DMS153 treated with DMSO at 0.1 percent for 48 hours (cell line): ENCODE data around the gene PRPF19.
A peak's percentile ranks its signal among the peaks of the same experiment; 100 is the strongest.
"Not testable (repeated sequence)": the region's sequence is repeated elsewhere in the genome, so short reads cannot be mapped to it uniquely, and the experiment has no call there.

Experiments
- DNase-seq: peaks from one replicate; lab custom pipeline; 2025; ENCODE audit not compliant: unreplicated experiment; lab: John Stamatoyannopoulos, UW

The PRPF19 gene

GRCh38 chr11:60909680-60910280, 3.4 kb upstream of the PRPF19 start:
- DNase-seq = not testable (repeated sequence)

DNA sequence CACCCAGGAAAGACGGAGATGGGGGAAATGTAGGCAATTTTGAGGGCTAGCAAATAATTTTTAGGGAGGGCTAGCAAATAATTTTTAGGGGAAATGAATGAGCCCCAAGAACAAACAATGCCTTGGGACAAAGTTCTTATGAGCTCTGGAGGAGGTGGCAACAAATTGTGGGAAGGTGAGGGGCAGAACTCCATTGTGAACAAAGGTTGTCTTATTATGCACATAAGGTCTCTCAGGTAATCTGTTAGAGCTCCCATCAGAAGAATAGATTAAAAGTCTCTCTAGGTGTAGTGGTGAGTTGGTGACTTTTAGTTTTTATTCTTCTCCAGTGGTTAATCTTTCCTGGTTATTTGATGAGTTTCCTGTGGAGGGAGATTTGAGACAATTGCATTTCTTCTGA, 2.4 kb upstream of the PRPF19 start:
- no peak for DNase-seq

GRCh38 chr11:60905551-60906113, 753 bp downstream of the PRPF19 start:
- no peak for DNase-seq

GRCh38 chr11:60905047-60905446, 1.3 kb downstream of the PRPF19 start:
- DNase-seq = no peak

DNA sequence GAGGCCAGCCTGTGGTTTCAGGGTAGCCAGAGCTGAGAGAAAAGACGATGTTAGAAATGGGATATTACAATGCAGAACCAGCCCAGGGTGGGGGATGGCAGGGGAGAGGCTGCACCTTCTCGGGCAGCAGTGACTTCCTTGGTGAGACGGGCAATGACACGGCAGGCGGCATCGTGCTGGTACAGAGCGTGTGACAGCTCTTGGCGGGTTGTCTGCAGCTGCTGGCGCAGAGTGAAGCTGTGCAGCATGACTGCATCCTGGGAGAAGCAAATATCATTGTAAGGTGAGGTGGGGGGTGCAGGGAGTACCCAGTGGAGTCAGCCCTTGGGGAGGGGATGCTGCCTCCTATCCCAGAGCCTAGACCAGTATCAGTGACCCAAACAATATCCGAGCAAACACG, 3.8 kb downstream of the PRPF19 start:
- DNase-seq = no peak

GRCh38 chr11:60900673-60901404, 5.5 kb downstream of the PRPF19 start:
- no peak for DNase-seq

DNA sequence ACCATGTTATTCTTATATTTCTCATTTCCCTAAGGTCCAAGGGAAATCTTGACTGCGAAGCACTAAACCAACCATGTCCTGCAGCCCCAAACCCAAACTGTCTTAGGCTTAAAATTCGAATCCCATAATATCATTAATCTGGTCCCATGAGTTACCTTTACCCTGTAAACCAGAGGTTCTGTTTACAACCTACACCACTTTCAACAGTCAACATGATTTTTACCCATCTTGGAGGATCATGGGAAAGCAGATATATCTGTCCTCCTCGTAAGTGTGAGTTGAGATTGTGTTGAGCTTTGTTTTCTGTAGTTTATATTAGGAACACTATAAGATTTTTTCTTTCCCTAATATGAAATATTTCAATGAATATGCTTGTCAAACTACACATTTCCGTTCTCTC, 6.4 kb downstream of the PRPF19 start:
- DNase-seq = no peak

GRCh38 chr11:60899046-60899936, 7.1 kb downstream of the PRPF19 start:
- peak; percentile 24 for DNase-seq

DNA sequence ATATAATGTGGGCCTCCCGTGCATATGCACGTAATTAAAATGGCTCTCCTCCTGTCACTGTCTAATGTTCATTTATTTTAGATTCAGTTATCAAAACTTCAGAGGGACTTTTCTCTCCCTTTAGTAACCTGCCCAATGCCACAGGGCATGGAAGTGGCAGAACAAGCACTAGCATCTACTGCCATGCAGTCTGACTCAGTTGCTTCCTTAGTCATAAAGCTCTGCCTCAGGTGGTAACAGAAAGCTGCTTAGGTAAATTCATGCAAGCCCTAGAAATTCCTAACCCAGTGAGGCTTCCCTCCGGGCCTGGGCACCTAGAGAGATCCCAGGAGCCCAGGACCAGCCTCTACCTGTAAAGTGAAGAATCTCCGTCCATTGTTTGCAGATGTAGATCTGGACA, 8.9 kb downstream of the PRPF19 start:
- no peak for DNase-seq

GRCh38 chr11:60895687-60896086, 10.7 kb downstream of the PRPF19 start:
- DNase-seq = no peak

- DNase-seq = no peak
Observed at GRCh38 chr11:60891103-60891741, 15.2 kb downstream of the PRPF19 start.

GRCh38 chr11:60890696-60891095, 15.7 kb downstream of the PRPF19 start:
- DNase-seq = no peak

DNA sequence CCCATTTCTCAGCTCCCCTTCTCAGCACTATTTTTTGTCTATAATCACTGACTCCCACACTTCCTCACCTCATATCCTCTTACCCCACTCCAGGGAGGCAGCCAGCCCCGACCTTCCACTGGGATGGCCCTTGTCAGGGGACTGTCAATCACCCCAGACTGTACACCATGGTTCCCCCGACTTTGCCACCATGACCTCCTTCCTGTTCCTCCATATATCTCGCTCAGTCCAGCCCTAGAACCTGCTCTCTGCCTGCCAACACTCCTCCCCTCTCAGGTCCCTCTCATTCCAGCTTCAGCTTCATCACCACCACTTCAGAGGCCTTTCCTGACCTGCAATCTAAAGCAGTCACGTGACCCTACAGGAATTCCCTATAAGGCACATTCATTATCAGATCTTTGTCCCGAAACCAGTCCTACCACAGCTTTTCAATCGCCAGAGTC, 16.5 kb downstream of the PRPF19 start:
- DNase-seq = no peak

DNA sequence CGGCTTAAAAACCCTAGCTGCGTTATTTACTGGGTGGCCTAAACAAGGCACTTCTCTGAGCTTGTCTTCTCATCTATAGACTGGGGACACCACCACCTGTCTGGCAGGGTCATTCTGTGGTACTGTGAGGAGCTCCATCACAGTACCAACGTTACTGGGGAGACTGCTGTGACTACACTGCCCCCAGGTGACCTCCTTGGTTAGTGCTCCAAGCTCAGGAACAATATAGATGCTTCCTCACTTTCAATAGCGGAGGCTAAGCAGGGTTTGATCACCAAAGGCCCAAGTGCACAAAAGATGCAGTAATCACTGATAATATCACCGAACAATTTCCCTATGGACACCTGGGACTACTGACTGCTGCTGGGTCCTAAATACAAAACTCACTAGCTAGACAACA, 18.8 kb downstream of the PRPF19 start:
- peak; percentile 66 for DNase-seq

GRCh38 chr11:60880643-60881282, 25.6 kb downstream of the PRPF19 start:
- peak; percentile 74 for DNase-seq

- DNase-seq = no peak
Observed at GRCh38 chr11:60879971-60880588, 26.3 kb downstream of the PRPF19 start.

DNA sequence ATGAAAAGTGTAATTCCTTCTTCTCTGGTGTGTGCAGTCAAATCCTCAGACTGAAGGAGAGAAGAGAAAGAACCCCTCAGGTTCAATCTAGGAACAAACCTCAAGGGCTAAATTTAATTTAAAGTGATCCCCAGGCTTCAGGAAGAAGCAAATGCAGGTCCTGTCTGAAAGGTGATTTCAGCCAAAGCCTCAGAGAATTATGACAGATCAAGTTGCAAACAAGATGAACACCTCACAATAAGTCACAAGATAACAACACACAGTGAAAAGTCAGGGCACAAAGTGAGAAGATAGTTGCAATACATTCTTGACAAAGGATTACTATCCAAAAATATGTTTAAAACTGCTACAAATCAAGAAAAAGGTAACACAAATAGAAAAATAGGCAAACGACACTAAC, 27.3 kb downstream of the PRPF19 start:
- no peak for DNase-seq

GRCh38 chr11:60878245-60879101, 27.9 kb downstream of the PRPF19 start:
- no peak for DNase-seq

DNA sequence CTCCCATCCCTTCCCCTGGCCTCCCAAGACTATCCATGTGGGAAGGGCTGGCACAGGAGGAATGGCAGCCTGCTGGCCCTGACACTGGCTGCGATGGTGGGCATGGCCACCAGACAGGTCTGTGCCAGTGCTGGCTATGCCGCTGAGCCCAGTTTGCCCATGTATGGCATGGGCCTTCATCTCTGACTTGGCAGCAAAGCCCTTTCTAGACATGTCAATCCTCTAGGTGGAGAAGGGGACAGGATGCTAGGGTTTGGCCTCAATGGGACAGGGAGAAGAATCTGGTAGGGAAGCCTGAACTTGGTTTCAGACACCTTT, 30.3 kb downstream of the PRPF19 start:
- no peak for DNase-seq
